Ovary (tissue), 3 donors: ENCODE data around the gene OR5L1.

Source experiments
- CTCF ChIP-seq, 3 donors: fragments of 450-650 bp in 2 of 3; fragments of 200-600 bp in 1 of 3; IDR thresholded peaks; one replicate each; pipeline versions ENCODE4 v1.5.1 to v1.8.0; 2016 to 2022; ENCODE audit warnings: antibody characterized with exemption in 3 of 3, mild to moderate bottlenecking in 1 of 3
- EP300 ChIP-seq: sonication (generic); formaldehyde crosslinking; IDR thresholded peaks from one replicate; pipeline ENCODE4 v1.6.1; 2017; ENCODE audit warnings: antibody characterized with exemption
- donor health status: DM: no; HTN: no; CAD: no.

DNA sequence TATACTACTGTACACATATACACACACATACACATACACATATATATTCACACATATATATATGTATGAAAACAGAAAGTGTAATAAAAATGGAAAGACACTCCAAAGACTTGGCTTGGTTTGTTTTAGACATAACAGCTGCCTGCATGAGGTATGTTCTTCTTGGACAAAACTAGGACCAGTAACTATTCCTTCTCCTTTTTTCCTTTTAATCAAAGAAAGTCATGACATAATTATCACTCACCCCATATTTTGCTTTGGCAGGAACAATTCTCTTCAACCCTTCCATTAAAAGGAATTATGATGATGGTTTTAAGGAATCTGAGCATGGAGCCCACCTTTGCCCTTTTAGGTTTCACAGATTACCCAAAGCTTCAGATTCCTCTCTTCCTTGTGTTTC lies 15.9 kb upstream of the OR5L1 start, which contains the start of gene OR5D14:
- TF ChIP-seq CTCF (IDR thresholded peaks at IDR 0.05) (no peak), EP300 (no peak)
